Measurements from ENCODE around the gene CCDC178.

GRCh38 chr18:33232318-33232626 lies 208.2 kb downstream of the CCDC178 start:
- TF ChIP-seq EP300 (IDR thresholded peaks at IDR 0.05) (no peak), CTCF (IDR thresholded peaks at IDR 0.05) (no peak)

Measured in esophagus muscularis mucosa (tissue), 3 donors.